ENCODE data around the gene AP4S1.

The AP4S1 gene

DNA sequence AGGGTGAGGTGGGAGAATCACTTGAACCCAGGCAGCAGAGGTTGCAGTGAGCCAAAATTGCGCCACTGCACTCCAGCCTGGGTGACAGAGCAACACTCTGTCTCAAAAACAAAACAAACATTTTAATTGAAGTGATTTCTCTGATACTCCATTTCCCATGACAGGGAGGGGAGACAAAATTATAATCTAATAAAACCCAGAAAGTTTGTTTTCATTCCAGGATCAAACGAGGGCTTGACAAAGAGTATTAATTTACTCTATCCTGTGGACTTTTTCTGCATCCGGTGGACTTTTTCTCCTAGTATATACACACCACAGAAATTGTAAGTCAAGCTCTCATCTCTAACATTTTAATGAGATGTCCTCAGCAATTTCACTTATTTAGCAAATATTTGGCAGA lies 14.5 kb upstream of the AP4S1 start:
- in situ Hi-C loops (cut with HindIII; ENCODE audit: low pct_ligation_motif_present, low sequenced_read_pairs): no loop called here
- TF ChIP-seq CTCF (IDR thresholded peaks at IDR 0.05; ENCODE audit: low read depth, low read length, missing control alignments): no peak

GRCh38 chr14:31013841-31014240 lies 11.6 kb upstream of the AP4S1 start:
- DNase-seq: no peak
- TF ChIP-seq CTCF (IDR thresholded peaks at IDR 0.05; ENCODE audit: low read depth, low read length, missing control alignments): no peak
- H3K36me3 ChIP-seq (replicated peaks): peaks cover 4% of the 10 kb centered on the region
- H3K4me3 ChIP-seq (ENCODE audit: low read depth, low read length): no peak overlapping the region
- in situ Hi-C loops (cut with HindIII; ENCODE audit: low pct_ligation_motif_present, low sequenced_read_pairs): no loop called here
- no peak overlapping the region for H3K27ac ChIP-seq
- no peaks in the 10 kb centered on the region for H3K27me3 ChIP-seq (replicated peaks)

More for the DNA sequence above, 14.5 kb upstream of the AP4S1 start:
- no peak overlapping the region for H3K27ac ChIP-seq
- H3K4me3 ChIP-seq (ENCODE audit: low read depth, low read length): no peak overlapping the region
- no peaks in the 10 kb centered on the region for H3K27me3 ChIP-seq (replicated peaks)
- H3K36me3 ChIP-seq (replicated peaks): no peaks in the 10 kb centered on the region
- DNase-seq: no peak

DNA sequence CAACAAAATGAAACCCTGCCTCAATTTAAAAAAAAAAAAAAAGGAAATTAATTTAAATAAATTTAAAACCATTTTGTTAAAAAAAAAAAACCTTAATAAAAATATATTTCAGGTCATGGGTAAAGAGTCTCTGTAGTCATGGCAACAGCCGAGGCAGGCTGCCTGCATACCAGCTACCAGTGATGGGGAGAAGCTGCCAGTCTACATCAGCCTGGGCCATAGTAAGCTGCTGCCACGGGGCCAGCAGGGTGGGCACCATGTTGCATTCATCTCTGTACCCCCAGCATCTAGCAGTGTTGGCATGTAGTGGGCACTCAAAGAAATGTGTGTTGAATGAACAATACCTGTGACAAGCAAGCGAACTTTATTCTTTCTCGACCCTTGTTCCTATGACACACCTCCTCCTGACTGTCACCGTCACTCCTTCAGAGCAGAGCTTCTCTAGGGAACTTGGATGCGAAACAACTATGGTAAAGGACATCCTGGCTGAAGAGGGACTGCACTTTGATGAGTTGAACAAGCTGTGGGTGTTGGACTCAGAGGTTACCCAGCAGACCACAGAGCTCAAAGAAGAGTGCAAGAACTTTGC lies 7.3 kb upstream of the AP4S1 start:
- in situ Hi-C loops (cut with HindIII; ENCODE audit: low pct_ligation_motif_present, low sequenced_read_pairs): no loop called here
- Histone ChIP-seq H3K27ac (no peak overlapping the region), H3K4me3 (ENCODE audit: low read depth, low read length) (no peak overlapping the region), H3K27me3 (replicated peaks) (no peaks in the 10 kb centered on the region), H3K36me3 (replicated peaks) (peaks cover 6% of the 10 kb centered on the region)
- DNase-seq: no peak
- no peak for TF ChIP-seq CTCF (IDR thresholded peaks at IDR 0.05; ENCODE audit: low read depth, low read length, missing control alignments)

DNA sequence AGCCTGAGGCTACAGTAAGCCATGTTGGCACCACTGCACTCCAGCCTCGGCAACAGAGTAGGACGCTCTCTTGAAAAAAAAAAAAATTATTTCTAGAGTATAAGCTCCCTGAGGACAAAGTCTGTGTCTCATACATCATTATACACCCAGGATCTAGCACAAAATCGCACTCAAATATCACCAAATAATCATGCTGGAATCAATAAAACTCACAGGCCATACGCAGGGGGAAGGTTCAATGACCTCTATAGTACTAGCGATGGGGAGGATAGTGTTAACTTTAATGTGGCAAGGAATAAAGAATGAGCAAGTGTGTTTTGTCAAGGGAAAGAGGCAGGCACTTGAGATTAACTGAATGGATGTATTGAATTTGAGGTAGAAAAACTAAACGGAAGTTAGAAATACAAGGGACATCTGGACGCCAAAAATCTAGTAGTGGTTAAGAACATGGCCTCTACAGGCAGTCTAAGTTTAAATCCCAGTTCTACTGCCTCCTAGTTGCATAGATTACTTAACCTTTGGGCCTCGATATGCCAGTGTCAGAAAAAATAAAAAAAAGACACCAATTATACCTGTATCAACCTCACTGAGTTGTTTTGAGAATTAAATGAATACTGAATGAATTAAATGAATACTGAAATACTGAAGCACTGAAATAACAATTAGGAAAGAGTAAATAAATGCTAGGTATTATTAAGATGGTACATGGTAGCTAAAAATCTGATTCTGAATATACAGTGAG lies 4.4 kb upstream of the AP4S1 start:
- Histone ChIP-seq H3K4me3 (ENCODE audit: low read depth, low read length) (no peak overlapping the region), H3K27ac (no peak overlapping the region), H3K36me3 (replicated peaks) (peaks cover 6% of the 10 kb centered on the region), H3K27me3 (replicated peaks) (no peaks in the 10 kb centered on the region)
- TF ChIP-seq CTCF (IDR thresholded peaks at IDR 0.05; ENCODE audit: low read depth, low read length, missing control alignments): no peak
- in situ Hi-C loops (cut with HindIII; ENCODE audit: low pct_ligation_motif_present, low sequenced_read_pairs): no loop called here
- DNase-seq: no peak

DNA sequence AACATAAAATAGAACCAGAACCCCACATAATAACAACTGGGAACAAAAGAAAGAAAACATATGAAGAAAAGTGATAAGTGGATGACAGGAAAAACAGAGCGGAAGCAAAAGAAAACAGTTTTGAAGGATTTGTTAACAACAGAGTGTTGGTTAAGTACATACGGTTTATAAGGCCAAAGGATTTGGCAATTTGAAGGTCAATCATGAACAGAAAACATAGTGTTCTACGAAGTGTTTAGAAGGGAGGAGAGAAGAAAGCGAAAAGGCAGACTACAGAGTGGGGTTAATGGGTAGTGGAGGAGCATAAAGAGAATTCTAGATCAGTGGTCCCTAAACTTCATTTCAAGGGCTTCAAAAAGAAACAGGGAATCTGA lies 3.9 kb upstream of the AP4S1 start:
- TF ChIP-seq CTCF (IDR thresholded peaks at IDR 0.05; ENCODE audit: low read depth, low read length, missing control alignments): no peak
- in situ Hi-C loops (cut with HindIII; ENCODE audit: low pct_ligation_motif_present, low sequenced_read_pairs): no loop called here
- Histone ChIP-seq H3K27ac (no peak overlapping the region), H3K36me3 (replicated peaks) (peaks cover 6% of the 10 kb centered on the region), H3K27me3 (replicated peaks) (no peaks in the 10 kb centered on the region), H3K4me3 (ENCODE audit: low read depth, low read length) (no peak overlapping the region)
- DNase-seq: no peak
